Sigmoid colon (tissue), 4 donors: ENCODE results near the gene XIRP2.
"Not testable (repeated sequence)": the region's sequence is repeated elsewhere in the genome, so short reads cannot be mapped to it uniquely, and the experiment has no call there.

Source experiments
- EP300 ChIP-seq, 4 donors: sonication (generic); formaldehyde crosslinking; IDR thresholded peaks; one replicate each; pipeline ENCODE4 v1.6.1; 2017; ENCODE audit warnings: antibody characterized with exemption in 4 of 4
- POLR2A ChIP-seq, 2 donors: fragments of 450-650 bp; IDR thresholded peaks; one replicate each; pipeline ENCODE4 v1.6.1; 2016; ENCODE audit warnings: antibody characterized with exemption in 2 of 2, mild to moderate bottlenecking in 2 of 2, moderate library complexity in 2 of 2
- POLR2AphosphoS5 ChIP-seq, 4 donors: sonication (generic); formaldehyde crosslinking; IDR thresholded peaks; one replicate each; pipeline ENCODE4 v1.6.1; 2017; ENCODE audit warnings: antibody characterized with exemption in 4 of 4
- TF ChIP-seq, protein P1 (sequence below), 4 experiments: fragments of 450-650 bp in 3 of 4; fragments of 200-600 bp in 1 of 4; IDR thresholded peaks; one replicate each; pipeline ENCODE4 v1.5.1; 2016 to 2019; ENCODE audit warnings: antibody characterized with exemption in 4 of 4, mild to moderate bottlenecking in 3 of 4, moderate library complexity in 2 of 4

DNA sequence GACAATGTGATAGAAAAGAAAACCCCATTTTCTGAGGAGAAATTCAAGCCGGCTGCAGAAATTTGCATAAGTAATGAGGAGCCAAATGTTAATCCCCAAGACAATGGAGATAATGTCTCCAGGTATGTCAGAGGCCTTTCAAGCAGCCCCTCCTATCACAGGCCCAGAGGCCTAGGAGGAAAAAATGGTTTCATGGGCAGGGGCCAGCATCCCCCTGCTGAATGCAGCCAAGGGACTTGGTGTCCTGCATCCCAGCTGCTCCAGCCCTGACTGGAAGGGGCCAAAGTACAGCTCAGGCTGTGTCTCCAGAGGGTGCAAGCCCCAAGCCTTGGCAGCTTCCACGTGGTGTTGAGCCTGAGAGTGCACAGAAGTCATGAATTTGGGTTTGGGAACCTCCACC is 380.0 kb downstream of the XIRP2 start:
- not testable (repeated sequence) for TF ChIP-seq POLR2A, POLR2AphosphoS5, EP300 (IDR thresholded peaks at IDR 0.05)
- TF ChIP-seq, protein P1, sequence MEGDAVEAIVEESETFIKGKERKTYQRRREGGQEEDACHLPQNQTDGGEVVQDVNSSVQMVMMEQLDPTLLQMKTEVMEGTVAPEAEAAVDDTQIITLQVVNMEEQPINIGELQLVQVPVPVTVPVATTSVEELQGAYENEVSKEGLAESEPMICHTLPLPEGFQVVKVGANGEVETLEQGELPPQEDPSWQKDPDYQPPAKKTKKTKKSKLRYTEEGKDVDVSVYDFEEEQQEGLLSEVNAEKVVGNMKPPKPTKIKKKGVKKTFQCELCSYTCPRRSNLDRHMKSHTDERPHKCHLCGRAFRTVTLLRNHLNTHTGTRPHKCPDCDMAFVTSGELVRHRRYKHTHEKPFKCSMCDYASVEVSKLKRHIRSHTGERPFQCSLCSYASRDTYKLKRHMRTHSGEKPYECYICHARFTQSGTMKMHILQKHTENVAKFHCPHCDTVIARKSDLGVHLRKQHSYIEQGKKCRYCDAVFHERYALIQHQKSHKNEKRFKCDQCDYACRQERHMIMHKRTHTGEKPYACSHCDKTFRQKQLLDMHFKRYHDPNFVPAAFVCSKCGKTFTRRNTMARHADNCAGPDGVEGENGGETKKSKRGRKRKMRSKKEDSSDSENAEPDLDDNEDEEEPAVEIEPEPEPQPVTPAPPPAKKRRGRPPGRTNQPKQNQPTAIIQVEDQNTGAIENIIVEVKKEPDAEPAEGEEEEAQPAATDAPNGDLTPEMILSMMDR (IDR thresholded peaks at IDR 0.05) = not testable (repeated sequence)
